HEK293T (cell line): Measurements from ENCODE around the gene ACTR8.

Source experiments
- BHLHE40 ChIP-seq: fragments of 450-650 bp; IDR thresholded peaks from 2 replicates; pipeline ENCODE4 v1.6.1; 2016; ENCODE audit warnings: mild to moderate bottlenecking, moderate library complexity, borderline replicate concordance
- CTBP1 ChIP-seq: fragments of 450-650 bp; IDR thresholded peaks from 2 replicates; pipeline ENCODE4 v1.6.1; 2016; ENCODE audit warnings: borderline replicate concordance
- FOXK2 ChIP-seq: fragments of 450-650 bp; IDR thresholded peaks from 2 replicates; pipeline ENCODE4 v1.6.1; 2016; ENCODE audit warnings: mild to moderate bottlenecking
- NFRKB ChIP-seq: fragments of 450-650 bp; IDR thresholded peaks from 2 replicates; pipeline ENCODE4 v1.6.1; 2016; ENCODE audit warnings: mild to moderate bottlenecking, moderate library complexity
- PKNOX1 ChIP-seq: fragments of 450-650 bp; IDR thresholded peaks from 2 replicates; pipeline ENCODE4 v1.6.1; 2016
- SP1 ChIP-seq: fragments of 450-650 bp; IDR thresholded peaks from 2 replicates; pipeline ENCODE4 v1.6.1; 2017

DNA sequence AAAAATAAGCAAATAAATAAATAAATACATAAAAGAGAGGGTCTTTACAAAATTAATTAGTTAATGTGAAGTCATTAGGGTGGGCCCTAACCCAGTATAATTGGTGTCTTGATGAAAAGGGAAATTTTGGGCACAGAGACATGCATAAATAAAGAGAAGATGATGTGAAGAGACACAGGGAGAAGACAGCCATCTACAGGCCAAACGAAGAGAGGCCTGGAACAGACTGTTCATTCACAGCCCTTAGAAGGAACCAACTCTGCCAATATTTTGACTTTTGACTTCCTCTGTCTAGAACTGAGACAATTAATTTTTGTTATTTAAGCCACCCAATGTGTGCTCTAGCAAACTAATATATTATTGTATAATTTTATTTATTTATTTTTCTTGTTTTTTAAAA, 39.3 kb upstream of the ACTR8 start:
- TF ChIP-seq CTBP1 (no peak), SP1 (no peak), FOXK2 (no peak), NFRKB (no peak), BHLHE40 (no peak), PKNOX1 (no peak)
